ENCODE results near the gene POLR3K.

POLR3K gene

GRCh38 chr16:78444-79150 is 25.2 kb upstream of the POLR3K start:
- no peak for FAIRE-seq

GRCh38 chr16:77807-78443 is 24.5 kb upstream of the POLR3K start, which contains the start of gene MPG:
Gene MPG (plus strand): TSS chr16:78225. CDS start chr16:78310, 85 bp downstream.
- FAIRE-seq: no peak

- no peak for FAIRE-seq
Observed at GRCh38 chr16:77273-77806, 23.9 kb upstream of the POLR3K start.

GRCh38 chr16:76535-77272 is 23.3 kb upstream of the POLR3K start:
- no peak for FAIRE-seq

GRCh38 chr16:75580-76501 is 22.4 kb upstream of the POLR3K start:
- FAIRE-seq: no peak

GRCh38 chr16:74747-75334 is 21.4 kb upstream of the POLR3K start:
- FAIRE-seq: no peak

GRCh38 chr16:74051-74746 is 20.8 kb upstream of the POLR3K start:
- FAIRE-seq: no peak

- no peak for FAIRE-seq
Observed at GRCh38 chr16:72561-73548, 19.4 kb upstream of the POLR3K start, which contains the start of gene RHBDF1. Gene RHBDF1 (minus strand): TSS chr16:72631. CDS start chr16:65015, 7,616 bp downstream.

GRCh38 chr16:71540-72401 is 18.4 kb upstream of the POLR3K start:
- FAIRE-seq: no peak

GRCh38 chr16:71210-71539 is 17.8 kb upstream of the POLR3K start:
- no peak for FAIRE-seq

GRCh38 chr16:69181-69580 is 15.8 kb upstream of the POLR3K start:
- no peak for FAIRE-seq

GRCh38 chr16:67884-68789 is 14.7 kb upstream of the POLR3K start:
- FAIRE-seq: no peak

- no peak for FAIRE-seq
Observed at GRCh38 chr16:67183-67791, 13.9 kb upstream of the POLR3K start.

GRCh38 chr16:66309-67182 is 13.1 kb upstream of the POLR3K start:
- FAIRE-seq: no peak

GRCh38 chr16:65745-66144 is 12.3 kb upstream of the POLR3K start:
- no peak for FAIRE-seq

GRCh38 chr16:64914-65255 is 11.5 kb upstream of the POLR3K start:
- no peak for FAIRE-seq

All from TTC549 (cell line).